ENCODE results near the gene BHLHE23.

BHLHE23 gene

GRCh38 chr20:63006540-63007359 is at the start of gene BHLHE23:
TSS of gene BHLHE23 (minus strand) at chr20:63006964. CDS start at chr20:63006774, 190 bp downstream.
- H3K4me3 ChIP-seq = no peak within 1 kb of the TSS
- H3K27ac ChIP-seq = no peak within 1 kb of the TSS

- Histone ChIP-seq H3K27ac (no peak overlapping the region), H3K4me3 (no peak overlapping the region)
Measured at GRCh38 chr20:63055575-63056235, 48.9 kb upstream of the BHLHE23 start.

GRCh38 chr20:63054681-63055240 is 48.0 kb upstream of the BHLHE23 start:
- no peak overlapping the region for H3K4me3 ChIP-seq
- H3K27ac ChIP-seq = no peak overlapping the region

- Histone ChIP-seq H3K4me3 (no peak overlapping the region), H3K27ac (no peak overlapping the region)
Measured at GRCh38 chr20:63054103-63054474, 47.3 kb upstream of the BHLHE23 start.

GRCh38 chr20:63053432-63054102 is 46.8 kb upstream of the BHLHE23 start:
- Histone ChIP-seq H3K4me3 (no peak overlapping the region), H3K27ac (no peak overlapping the region)

GRCh38 chr20:63052571-63053431 is 46.0 kb upstream of the BHLHE23 start:
- Histone ChIP-seq H3K4me3 (no peak overlapping the region), H3K27ac (no peak overlapping the region)

- Histone ChIP-seq H3K4me3 (no peak overlapping the region), H3K27ac (no peak overlapping the region)
Measured at GRCh38 chr20:63051911-63052310, 45.1 kb upstream of the BHLHE23 start.

GRCh38 chr20:63051186-63051860 is 44.6 kb upstream of the BHLHE23 start:
- no peak overlapping the region for H3K4me3 ChIP-seq
- H3K27ac ChIP-seq = no peak overlapping the region

GRCh38 chr20:63050406-63050805 is 43.6 kb upstream of the BHLHE23 start:
- H3K4me3 ChIP-seq = no peak overlapping the region
- H3K27ac ChIP-seq = no peak overlapping the region

GRCh38 chr20:63049561-63050221 is 42.9 kb upstream of the BHLHE23 start:
- H3K27ac ChIP-seq = no peak overlapping the region
- no peak overlapping the region for H3K4me3 ChIP-seq

- H3K27ac ChIP-seq = no peak overlapping the region
- H3K4me3 ChIP-seq = no peak overlapping the region
Measured at GRCh38 chr20:63049191-63049518, 42.4 kb upstream of the BHLHE23 start.

- H3K27ac ChIP-seq = no peak overlapping the region
- H3K4me3 ChIP-seq = no peak overlapping the region
Measured at GRCh38 chr20:63048516-63049190, 41.9 kb upstream of the BHLHE23 start.

- Histone ChIP-seq H3K4me3 (no peak overlapping the region), H3K27ac (no peak overlapping the region)
Measured at GRCh38 chr20:63047946-63048345, 41.2 kb upstream of the BHLHE23 start.

- no peak overlapping the region for H3K27ac ChIP-seq
- H3K4me3 ChIP-seq = no peak overlapping the region
Measured at GRCh38 chr20:63047267-63047666, 40.5 kb upstream of the BHLHE23 start.

- H3K27ac ChIP-seq = no peak overlapping the region
- H3K4me3 ChIP-seq = no peak overlapping the region
Measured at GRCh38 chr20:63046841-63047240, 40.1 kb upstream of the BHLHE23 start.

- H3K4me3 ChIP-seq = no peak overlapping the region
- no peak overlapping the region for H3K27ac ChIP-seq
Measured at GRCh38 chr20:63045991-63046390, 39.2 kb upstream of the BHLHE23 start.

- H3K27ac ChIP-seq = no peak overlapping the region
- no peak overlapping the region for H3K4me3 ChIP-seq
Measured at GRCh38 chr20:63045401-63045800, 38.6 kb upstream of the BHLHE23 start.

GRCh38 chr20:63044605-63045004 is 37.8 kb upstream of the BHLHE23 start:
- Histone ChIP-seq H3K4me3 (no peak overlapping the region), H3K27ac (no peak overlapping the region)

Data from skin epidermis (tissue), 12 donors.